GM18520 (cell line): ENCODE measurements around the gene SMIM13.

Experiments used
- ATAC-seq: cut with Tn5 transposase; IDR thresholded peaks from one replicate; pipeline ENCODE4 v1.9.1; 2021; ENCODE audit not compliant: unreplicated experiment

SMIM13 gene

GRCh38 chr6:11151488-11151887, 57.9 kb downstream of the SMIM13 start:
- no peak for ATAC-seq

- ATAC-seq = no peak
Measured at GRCh38 chr6:11152581-11152980, 58.9 kb downstream of the SMIM13 start.

GRCh38 chr6:11153447-11153846, 59.8 kb downstream of the SMIM13 start:
- no peak for ATAC-seq

GRCh38 chr6:11155589-11155988, 62.0 kb downstream of the SMIM13 start:
- ATAC-seq = no peak

- ATAC-seq = no peak
Measured at GRCh38 chr6:11160199-11160598, 66.6 kb downstream of the SMIM13 start.

GRCh38 chr6:11161031-11161956, 67.7 kb downstream of the SMIM13 start:
- no peak for ATAC-seq

GRCh38 chr6:11162262-11162661, 68.6 kb downstream of the SMIM13 start:
- ATAC-seq = no peak

GRCh38 chr6:11163932-11164331, 70.3 kb downstream of the SMIM13 start:
- no peak for ATAC-seq

GRCh38 chr6:11164717-11165646, 71.3 kb downstream of the SMIM13 start:
- ATAC-seq = no peak

- ATAC-seq = no peak
Measured at GRCh38 chr6:11166948-11167347, 73.3 kb downstream of the SMIM13 start.

- ATAC-seq = no peak
Measured at GRCh38 chr6:11168091-11168635, 74.5 kb downstream of the SMIM13 start.

- ATAC-seq = no peak
Measured at GRCh38 chr6:11171952-11172351, 78.3 kb downstream of the SMIM13 start.

GRCh38 chr6:11172501-11173327, 79.1 kb downstream of the SMIM13 start:
- no peak for ATAC-seq

GRCh38 chr6:11174242-11174611, 80.6 kb downstream of the SMIM13 start:
- no peak for ATAC-seq

GRCh38 chr6:11177271-11177670, 83.6 kb downstream of the SMIM13 start:
- ATAC-seq = no peak

GRCh38 chr6:11179088-11179418, 85.4 kb downstream of the SMIM13 start:
- no peak for ATAC-seq

GRCh38 chr6:11179419-11180202, 86.0 kb downstream of the SMIM13 start:
- no peak for ATAC-seq

GRCh38 chr6:11181478-11182136, 88.0 kb downstream of the SMIM13 start:
- no peak for ATAC-seq

GRCh38 chr6:11183761-11184362, 90.2 kb downstream of the SMIM13 start:
- no peak for ATAC-seq
